Measurements from ENCODE around the gene ARHGEF40.

Gene ARHGEF40

DNA sequence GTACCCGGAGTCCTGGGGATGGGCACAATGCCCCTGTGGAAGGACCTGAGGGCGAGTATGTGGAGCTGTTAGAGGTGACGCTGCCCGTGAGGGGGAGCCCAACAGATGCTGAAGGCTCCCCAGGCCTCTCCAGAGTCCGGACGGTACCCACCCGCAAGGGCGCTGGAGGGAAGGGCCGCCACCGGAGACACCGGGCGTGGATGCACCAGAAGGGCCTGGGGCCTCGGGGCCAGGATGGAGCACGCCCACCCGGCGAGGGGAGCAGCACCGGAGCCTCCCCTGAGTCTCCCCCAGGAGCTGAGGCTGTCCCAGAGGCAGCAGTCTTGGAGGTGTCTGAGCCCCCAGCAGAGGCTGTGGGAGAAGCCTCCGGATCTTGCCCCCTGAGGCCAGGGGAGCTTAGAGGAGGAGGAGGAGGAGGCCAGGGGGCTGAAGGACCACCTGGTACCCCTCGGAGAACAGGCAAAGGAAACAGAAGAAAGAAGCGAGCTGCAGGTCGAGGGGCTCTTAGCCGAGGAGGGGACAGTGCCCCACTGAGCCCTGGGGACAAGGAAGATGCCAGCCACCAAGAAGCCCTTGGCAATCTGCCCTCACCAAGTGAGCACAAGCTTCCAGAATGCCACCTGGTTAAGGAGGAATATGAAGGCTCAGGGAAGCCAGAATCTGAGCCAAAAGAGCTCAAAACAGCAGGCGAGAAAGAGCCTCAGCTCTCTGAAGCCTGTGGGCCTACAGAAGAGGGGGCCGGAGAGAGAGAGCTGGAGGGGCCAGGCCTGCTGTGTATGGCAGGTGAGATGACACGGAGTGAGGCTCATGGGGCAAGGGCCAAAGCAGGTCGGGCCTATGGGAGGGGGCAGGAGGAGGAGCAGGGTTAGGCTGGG, 4.5 kb downstream of the ARHGEF40 start:
- Histone ChIP-seq H3K9ac (ENCODE audit: low read depth, low read length) (no peak overlapping the region), H3K36me3 (ENCODE audit: insufficient read depth, low read length) (no peaks in the 10 kb centered on the region), H3K79me2 (ENCODE audit: insufficient read depth, low read length) (no peaks in the 10 kb centered on the region), H3K4me3 (ENCODE audit: low read depth in 1 of 2, low read length in 2 of 2) (no peak overlapping the region), H3K27ac (ENCODE audit: low read length) (no peak overlapping the region), H3K27me3 (ENCODE audit: insufficient read depth, low read length, poor library complexity) (peaks cover 48% of the 10 kb centered on the region), H2AFZ (ENCODE audit: low read depth, low read length) (no peak overlapping the region), H3K9me3 (ENCODE audit: insufficient read depth, low read length, severe bottlenecking) (no peaks in the 10 kb centered on the region), H4K20me1 (ENCODE audit: insufficient read depth, low read length) (peaks cover 20% of the 10 kb centered on the region; the same call in 1 of the 2 replicates), H3K4me1 (ENCODE audit: insufficient read depth, low read length) (peaks cover 23% of the 10 kb centered on the region), H3K4me2 (ENCODE audit: insufficient read depth, low read length) (no peak overlapping the region)
- no peak for ATAC-seq (ENCODE audit: insufficient read depth, low read depth)
- DNase-seq: no peak
- TF ChIP-seq EZH2 (IDR thresholded peaks at IDR 0.05; ENCODE audit: borderline replicate concordance, low read depth, low read length, severe bottlenecking): no peak
- TF ChIP-seq, protein P1, sequence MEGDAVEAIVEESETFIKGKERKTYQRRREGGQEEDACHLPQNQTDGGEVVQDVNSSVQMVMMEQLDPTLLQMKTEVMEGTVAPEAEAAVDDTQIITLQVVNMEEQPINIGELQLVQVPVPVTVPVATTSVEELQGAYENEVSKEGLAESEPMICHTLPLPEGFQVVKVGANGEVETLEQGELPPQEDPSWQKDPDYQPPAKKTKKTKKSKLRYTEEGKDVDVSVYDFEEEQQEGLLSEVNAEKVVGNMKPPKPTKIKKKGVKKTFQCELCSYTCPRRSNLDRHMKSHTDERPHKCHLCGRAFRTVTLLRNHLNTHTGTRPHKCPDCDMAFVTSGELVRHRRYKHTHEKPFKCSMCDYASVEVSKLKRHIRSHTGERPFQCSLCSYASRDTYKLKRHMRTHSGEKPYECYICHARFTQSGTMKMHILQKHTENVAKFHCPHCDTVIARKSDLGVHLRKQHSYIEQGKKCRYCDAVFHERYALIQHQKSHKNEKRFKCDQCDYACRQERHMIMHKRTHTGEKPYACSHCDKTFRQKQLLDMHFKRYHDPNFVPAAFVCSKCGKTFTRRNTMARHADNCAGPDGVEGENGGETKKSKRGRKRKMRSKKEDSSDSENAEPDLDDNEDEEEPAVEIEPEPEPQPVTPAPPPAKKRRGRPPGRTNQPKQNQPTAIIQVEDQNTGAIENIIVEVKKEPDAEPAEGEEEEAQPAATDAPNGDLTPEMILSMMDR (IDR thresholded peaks at IDR 0.05; ENCODE audit: borderline replicate concordance, extremely low read depth, low read length, poor library complexity, severe bottlenecking): no peak

DNA sequence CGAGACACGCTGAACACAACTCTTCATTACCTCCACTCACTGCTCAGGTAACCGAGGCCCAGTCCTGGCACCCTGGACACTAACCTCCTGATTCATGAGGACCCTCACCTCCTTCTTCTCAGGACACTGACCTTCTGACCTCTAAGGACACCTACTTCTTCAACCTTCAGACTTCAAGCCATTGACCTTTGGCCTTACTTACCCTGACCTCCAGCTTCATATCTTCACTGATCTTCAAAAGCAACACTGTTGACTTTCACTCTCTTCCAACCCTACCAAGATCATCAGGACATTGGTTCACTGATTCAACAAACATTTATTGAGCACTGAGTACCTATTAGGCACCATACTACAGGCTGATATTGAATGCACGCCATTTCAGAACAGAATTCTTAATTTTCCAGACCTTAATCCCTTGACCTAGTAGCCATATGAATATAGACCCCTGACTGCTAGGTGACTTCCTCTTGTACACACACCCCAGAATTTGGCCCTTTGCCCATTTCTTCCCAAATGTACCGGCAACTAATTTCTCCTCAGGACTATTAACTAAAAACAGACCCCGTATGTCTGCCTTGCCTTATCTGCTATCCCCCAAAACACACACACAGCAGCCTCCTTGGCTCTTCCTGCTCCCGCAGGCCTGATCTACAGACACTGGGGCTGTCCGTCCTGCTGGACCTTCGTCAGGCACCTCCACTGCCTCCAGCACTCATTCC, 5.8 kb downstream of the ARHGEF40 start:
- peaks cover 15% of the 10 kb centered on the region for H3K4me1 ChIP-seq (ENCODE audit: insufficient read depth, low read length)
- no peak overlapping the region for H3K4me3 ChIP-seq (ENCODE audit: low read depth in 1 of 2, low read length in 2 of 2)
- no peak for TF ChIP-seq EZH2 (IDR thresholded peaks at IDR 0.05; ENCODE audit: borderline replicate concordance, low read depth, low read length, severe bottlenecking)
- TF ChIP-seq, protein P1 (IDR thresholded peaks at IDR 0.05; ENCODE audit: borderline replicate concordance, extremely low read depth, low read length, poor library complexity, severe bottlenecking): no peak
- H4K20me1 ChIP-seq (ENCODE audit: insufficient read depth, low read length): 0 out of 2 replicates have a peak, but pooled peaks cover 14% of the 10 kb centered on the region
- no peak overlapping the region for H3K27ac ChIP-seq (ENCODE audit: low read length)
- H3K36me3 ChIP-seq (ENCODE audit: insufficient read depth, low read length): no peaks in the 10 kb centered on the region
- H3K4me2 ChIP-seq (ENCODE audit: insufficient read depth, low read length): no peak overlapping the region
- ATAC-seq (ENCODE audit: insufficient read depth, low read depth) (no peak), DNase-seq (no peak)
- peaks cover 45% of the 10 kb centered on the region for H3K27me3 ChIP-seq (ENCODE audit: insufficient read depth, low read length, poor library complexity)
- H2AFZ ChIP-seq (ENCODE audit: low read depth, low read length): no peak overlapping the region
- no peaks in the 10 kb centered on the region for H3K79me2 ChIP-seq (ENCODE audit: insufficient read depth, low read length)
- no peaks in the 10 kb centered on the region for H3K9me3 ChIP-seq (ENCODE audit: insufficient read depth, low read length, severe bottlenecking)
- no peak overlapping the region for H3K9ac ChIP-seq (ENCODE audit: low read depth, low read length)

DNA sequence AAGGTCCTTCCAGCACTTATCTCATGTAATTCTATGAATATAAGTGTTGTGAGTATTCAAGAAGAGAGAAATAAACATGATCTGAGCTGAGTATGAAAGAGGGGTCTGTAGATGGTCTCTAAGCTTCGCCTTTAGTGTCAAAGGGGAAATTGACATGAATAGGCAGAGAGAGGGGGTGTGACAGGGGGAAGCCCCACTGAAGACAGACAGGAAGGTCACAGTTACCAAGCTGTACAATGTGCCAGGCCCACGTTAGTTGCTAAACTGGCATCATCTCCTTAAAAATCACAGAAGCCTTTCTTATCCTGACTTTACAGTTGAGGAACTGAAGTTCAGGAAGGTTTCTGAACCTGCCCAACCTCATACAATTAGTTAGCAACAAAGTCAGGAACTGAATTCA, 7.6 kb downstream of the ARHGEF40 start:
- Histone ChIP-seq H3K27me3 (ENCODE audit: insufficient read depth, low read length, poor library complexity) (peaks cover 27% of the 10 kb centered on the region), H3K36me3 (ENCODE audit: insufficient read depth, low read length) (no peaks in the 10 kb centered on the region), H3K79me2 (ENCODE audit: insufficient read depth, low read length) (no peaks in the 10 kb centered on the region), H4K20me1 (ENCODE audit: insufficient read depth, low read length) (no peaks in the 10 kb centered on the region), H3K9ac (ENCODE audit: low read depth, low read length) (no peak overlapping the region), H3K4me3 (ENCODE audit: low read depth in 1 of 2, low read length in 2 of 2) (no peak overlapping the region), H3K27ac (ENCODE audit: low read length) (no peak overlapping the region), H2AFZ (ENCODE audit: low read depth, low read length) (no peak overlapping the region), H3K4me2 (ENCODE audit: insufficient read depth, low read length) (no peak overlapping the region), H3K4me1 (ENCODE audit: insufficient read depth, low read length) (no peaks in the 10 kb centered on the region), H3K9me3 (ENCODE audit: insufficient read depth, low read length, severe bottlenecking) (no peaks in the 10 kb centered on the region)
- TF ChIP-seq, protein P1 (IDR thresholded peaks at IDR 0.05; ENCODE audit: borderline replicate concordance, extremely low read depth, low read length, poor library complexity, severe bottlenecking): no peak
- TF ChIP-seq EZH2 (IDR thresholded peaks at IDR 0.05; ENCODE audit: borderline replicate concordance, low read depth, low read length, severe bottlenecking): no peak
- ATAC-seq (ENCODE audit: insufficient read depth, low read depth) (no peak), DNase-seq (no peak)
